OCI-LY3 (cell line): ENCODE results near the gene NCKAP5.

Experiments used
- CTCF ChIP-seq: fragments of 200-600, 300-600 bp; sonication (generic); IDR thresholded peaks from 2 replicates; pipeline ENCODE4 v1.5.1; 2014; ENCODE audit warnings: antibody characterized with exemption, low read length, low read depth
- EZH2phosphoT487 ChIP-seq: fragments of 200-600 bp; shearing (Covaris generic); IDR thresholded peaks from 2 replicates; pipeline ENCODE4 v1.6.1; 2018; ENCODE audit warnings: antibody characterized with exemption, mixed run types, low read depth

- TF ChIP-seq CTCF: no peak
- no peak for TF ChIP-seq EZH2phosphoT487
Observed at GRCh38 chr2:133078667-133079411, 489.4 kb downstream of the NCKAP5 start.
